Hepatocyte (in vitro differentiated cells): ENCODE data around the gene SLC38A1.

Experiments
- EZH2 ChIP-seq: fragments of 200-600 bp; sonication (generic); IDR thresholded peaks from 2 replicates; pipeline ENCODE4 v1.6.1; 2016; ENCODE audit warnings: antibody characterized with exemption, mild to moderate bottlenecking, borderline replicate concordance
- EZH2phosphoT487 ChIP-seq: fragments of 200-600 bp; sonication (generic); IDR thresholded peaks from one replicate; pipeline ENCODE4 v1.6.1; 2018; ENCODE audit warnings: antibody characterized with exemption, mild to moderate bottlenecking, low read depth, moderate library complexity; ENCODE audit not compliant: unreplicated experiment, severe bottlenecking
- TF ChIP-seq, protein P1 (sequence below): fragments of 200-600 bp; sonication (generic); IDR thresholded peaks from 2 replicates; pipeline ENCODE4 v1.5.1; 2016; ENCODE audit warnings: antibody characterized with exemption, mild to moderate bottlenecking; ENCODE audit not compliant: poor library complexity

DNA sequence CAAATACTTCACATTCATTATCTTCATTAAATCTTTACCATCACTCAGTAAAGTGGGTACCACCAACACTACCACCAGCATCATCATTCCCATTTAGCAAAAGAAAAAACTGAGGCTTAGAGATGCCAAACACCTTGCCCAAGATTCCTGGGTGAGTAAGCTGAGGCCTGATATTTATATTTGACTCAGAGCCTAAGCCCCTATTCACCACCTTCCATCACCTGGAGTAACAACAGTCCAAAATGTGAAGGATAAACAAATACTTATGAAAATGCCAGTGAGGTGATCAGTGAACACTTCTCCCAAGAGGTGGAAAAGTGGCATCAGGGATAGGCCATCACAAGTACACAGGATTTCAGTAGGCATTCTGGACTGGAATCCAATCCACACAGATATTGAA lies 3.7 kb downstream of the SLC38A1 start:
- TF ChIP-seq, protein P1, sequence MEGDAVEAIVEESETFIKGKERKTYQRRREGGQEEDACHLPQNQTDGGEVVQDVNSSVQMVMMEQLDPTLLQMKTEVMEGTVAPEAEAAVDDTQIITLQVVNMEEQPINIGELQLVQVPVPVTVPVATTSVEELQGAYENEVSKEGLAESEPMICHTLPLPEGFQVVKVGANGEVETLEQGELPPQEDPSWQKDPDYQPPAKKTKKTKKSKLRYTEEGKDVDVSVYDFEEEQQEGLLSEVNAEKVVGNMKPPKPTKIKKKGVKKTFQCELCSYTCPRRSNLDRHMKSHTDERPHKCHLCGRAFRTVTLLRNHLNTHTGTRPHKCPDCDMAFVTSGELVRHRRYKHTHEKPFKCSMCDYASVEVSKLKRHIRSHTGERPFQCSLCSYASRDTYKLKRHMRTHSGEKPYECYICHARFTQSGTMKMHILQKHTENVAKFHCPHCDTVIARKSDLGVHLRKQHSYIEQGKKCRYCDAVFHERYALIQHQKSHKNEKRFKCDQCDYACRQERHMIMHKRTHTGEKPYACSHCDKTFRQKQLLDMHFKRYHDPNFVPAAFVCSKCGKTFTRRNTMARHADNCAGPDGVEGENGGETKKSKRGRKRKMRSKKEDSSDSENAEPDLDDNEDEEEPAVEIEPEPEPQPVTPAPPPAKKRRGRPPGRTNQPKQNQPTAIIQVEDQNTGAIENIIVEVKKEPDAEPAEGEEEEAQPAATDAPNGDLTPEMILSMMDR: no peak
- TF ChIP-seq EZH2 (no peak), EZH2phosphoT487 (no peak)
